AG08395 (cell line): ENCODE results near the gene PFKP.
A peak's percentile ranks its signal among the peaks of the same experiment; 100 is the strongest.
"Not testable (repeated sequence)": the region's sequence is repeated elsewhere in the genome, so short reads cannot be mapped to it uniquely, and the experiment has no call there.

Experiments used
- DNase-seq: peaks from one replicate; pipeline ENCODE4 v3.0.0; 2012; ENCODE audit warnings: mixed read lengths, low spot score

Gene PFKP

DNA sequence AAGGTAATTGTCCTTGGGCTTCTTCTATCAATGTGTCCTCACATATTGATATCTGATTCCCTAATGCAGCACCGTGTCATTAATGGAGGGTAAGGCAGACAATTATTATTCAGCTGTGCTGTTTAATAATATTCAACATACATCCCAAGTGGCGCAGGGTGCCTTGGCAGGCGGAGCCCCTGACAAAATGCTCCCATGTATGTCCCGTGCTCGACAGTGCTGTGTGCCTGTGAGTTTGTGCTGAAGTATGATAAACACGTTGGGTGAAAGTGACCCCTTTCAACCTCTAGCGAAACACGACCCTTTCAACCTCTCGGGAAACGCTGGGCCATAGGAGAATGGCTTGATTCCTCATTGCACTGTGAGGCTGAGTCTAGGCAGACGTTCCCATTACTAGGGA lies 31.3 kb downstream of the PFKP start:
- no peak for DNase-seq

DNA sequence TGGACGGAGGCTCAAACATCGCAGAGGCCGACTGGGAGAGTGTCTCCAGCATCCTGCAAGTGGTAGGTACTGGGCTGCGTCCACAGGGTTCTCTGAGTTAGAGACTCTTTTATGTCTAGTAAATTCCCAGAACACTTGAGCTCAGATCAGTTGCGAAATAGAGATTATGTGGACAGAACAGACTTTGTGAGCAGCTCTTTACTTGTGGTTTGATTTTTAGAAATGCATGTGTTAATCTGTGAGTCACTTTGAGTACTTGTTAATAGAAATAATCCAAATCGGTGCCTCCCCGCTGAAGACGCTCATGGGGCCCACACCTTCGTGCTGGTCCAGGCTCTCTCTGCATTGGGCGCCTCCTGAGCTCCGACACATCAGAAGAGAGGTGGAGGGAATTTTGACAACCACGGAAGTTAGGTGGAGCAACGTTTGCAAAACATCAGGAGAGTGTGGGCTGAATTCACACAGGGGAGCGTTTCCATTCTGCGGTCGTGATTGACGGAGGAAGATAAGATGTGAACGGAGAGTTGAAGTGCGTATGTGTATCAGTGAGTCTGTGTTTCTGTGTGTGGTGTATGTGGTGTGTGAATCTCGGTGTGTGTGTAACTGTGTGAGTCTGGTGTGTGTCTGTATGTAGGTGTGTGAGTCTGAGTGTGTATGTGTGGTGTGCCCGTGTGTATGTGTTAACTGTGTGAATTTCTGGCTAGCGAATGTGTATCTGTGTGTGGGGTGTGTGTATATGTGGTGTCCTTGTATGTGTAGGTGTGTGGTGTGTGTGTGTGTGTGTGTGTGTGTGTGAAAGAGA lies 32.1 kb downstream of the PFKP start:
- peak; percentile 60 for DNase-seq

DNA sequence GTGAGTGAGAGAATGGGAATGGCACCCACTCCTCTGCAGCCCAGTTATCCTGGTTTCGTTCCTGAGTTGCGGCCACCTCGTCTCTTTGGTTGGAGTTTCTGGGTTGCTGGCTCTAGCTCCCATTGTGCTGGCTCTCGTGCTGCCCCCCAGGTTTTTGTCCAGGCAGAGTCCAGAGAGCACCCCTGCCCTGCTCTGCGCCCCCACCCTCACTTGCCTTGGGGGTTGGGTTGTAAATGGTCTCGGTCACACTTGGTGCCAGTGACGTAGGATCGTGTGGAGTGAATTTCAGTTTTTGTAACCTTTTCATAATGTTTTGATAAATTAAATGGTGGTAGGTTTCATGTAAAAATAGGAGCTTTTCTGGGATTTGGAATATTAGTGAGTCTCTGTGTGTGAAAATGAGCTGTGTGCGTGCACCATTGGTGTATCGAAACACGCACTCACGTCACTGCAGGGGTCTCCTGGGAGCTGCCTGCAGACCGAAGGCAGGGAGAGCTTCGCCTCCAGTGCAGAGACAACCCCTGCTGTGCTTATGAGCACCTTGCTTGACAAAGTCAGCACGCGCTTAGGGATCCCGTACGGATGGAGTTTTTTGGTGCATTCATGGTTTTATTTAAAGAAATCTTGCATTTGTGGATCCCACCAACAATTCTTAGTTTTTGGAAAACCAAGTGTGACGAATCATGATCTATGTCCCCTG lies 32.9 kb downstream of the PFKP start:
- DNase-seq, result no peak

DNA sequence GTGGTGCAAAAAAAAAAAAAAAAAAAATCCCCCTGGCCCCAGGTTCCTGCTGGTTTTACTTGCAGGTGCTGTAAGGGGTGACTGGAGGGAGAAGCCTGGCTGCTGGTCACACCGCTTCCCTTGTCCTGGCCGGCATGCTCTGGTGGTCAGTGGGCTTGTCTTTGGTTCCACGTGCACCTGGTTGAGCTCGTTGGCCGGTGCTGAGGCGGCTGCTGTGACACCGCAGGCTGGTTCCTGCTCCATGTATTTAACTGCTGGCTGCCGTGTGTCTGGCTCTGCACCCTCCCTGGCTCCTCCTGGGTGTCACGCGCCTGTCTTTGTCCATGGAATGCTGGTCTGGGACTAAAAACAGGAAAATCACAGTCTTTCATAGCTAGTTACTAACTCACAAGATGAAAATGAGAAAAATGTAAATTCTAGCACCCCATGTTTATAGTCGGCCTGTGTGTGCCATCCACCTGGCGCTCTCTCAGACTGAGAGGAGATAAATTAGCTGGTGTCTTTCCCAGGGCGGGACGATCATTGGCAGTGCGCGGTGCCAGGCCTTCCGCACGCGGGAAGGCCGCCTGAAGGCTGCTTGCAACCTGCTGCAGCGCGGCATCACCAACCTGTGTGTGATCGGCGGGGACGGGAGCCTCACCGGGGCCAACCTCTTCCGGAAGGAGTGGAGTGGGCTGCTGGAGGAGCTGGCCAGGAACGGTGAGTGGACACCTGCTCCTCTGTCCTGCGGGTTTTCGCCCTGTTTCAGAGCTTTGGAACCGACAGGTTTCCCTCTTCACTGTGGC lies 33.7 kb downstream of the PFKP start:
- no peak for DNase-seq

DNA sequence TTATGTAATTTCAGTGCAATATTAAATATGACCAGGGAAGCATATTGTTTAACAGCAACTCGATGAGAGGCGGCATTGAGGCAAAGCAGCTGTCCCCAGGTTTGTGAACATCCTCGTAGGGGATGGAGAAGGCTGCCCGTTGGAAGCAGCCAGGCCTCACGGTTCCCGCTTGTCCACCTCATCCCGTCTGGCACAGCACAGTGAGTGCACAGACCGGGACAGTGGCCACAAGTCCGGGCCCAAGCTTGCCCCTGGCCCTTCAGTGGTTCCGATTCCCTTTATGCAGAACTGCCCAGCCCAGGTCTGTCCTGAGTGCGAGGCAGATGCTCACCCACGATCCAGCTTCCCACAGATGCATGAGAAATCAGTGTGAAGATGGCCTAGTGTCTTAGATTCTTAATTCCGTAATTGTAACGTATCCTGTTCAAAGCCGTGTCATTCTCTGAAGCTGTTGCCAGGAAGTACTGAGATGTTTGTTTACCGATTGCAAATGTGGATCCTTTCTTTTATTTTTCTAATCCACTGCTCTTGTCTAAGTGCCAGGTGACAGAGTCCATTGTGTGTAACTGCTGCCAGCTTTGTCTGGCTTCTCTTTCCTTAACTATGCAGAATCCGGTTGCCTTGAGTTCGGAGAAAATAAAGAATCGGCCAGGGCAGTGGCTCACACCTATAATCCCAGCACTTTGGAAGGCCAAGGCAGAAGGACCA lies 35.5 kb downstream of the PFKP start:
- peak; percentile 33 for DNase-seq

DNA sequence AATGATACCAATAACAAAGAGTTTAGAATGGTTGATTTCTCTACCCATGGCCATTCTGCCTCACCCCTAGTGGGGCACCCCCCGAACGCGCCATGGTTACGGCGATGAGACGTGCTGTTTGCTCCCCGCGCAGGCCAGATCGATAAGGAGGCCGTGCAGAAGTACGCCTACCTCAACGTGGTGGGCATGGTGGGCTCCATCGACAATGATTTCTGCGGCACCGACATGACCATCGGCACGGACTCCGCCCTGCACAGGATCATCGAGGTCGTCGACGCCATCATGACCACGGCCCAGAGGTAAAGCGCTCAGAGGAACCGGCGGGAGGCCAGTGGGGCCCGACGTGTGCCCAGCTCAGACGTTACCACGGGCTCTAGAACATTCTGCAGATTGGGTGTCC lies 36.3 kb downstream of the PFKP start:
- DNase-seq, result no peak

DNA sequence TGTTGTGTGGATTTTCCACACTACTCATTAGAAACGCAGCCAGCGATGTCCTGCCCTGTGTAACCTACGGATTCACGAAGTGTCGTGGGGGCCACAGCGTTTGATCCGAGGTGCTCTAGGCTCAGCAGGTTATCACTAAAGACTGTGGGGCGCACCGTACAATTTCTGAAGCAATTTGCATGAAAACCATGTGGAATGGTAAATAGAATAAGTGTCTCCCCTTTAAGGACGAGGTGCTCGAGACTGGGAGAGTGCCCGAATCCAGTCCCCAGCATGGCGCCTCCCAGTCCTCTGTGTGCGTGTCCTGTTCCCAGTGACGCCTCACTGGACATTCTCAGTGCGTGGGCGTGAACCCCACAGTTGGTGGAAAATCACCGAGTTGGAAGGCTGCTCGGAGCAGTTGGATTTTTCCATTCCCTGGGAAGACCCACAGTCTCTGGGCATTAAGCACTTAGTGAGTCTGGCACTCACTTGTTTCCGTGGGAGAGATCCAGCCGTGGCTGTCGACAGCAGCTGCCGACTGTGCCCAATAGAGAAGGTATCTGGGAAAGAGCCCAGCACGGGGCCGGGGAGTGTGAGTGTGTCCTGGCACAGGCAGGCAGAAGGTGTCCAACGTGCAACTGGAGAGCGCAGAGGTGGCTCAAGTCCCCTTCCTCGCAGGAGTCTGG lies 37.0 kb downstream of the PFKP start:
- no peak for DNase-seq

DNA sequence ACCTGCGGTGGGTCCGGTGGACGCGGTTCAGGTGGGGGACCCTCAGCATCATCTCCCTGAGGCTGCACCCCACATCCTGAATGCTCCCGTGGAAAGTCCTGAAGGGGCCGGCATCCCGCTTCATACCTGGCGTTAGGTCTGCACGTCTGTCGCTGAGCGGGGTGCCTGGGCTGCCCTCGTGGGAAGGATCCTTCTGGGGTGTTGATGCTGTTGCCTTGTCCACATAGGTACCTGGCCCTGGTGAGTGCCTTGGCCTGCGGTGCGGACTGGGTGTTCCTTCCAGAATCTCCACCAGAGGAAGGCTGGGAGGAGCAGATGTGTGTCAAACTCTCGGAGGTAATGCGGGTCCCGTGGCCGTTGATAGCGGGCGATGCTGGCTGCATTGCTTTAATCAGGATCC lies 37.8 kb downstream of the PFKP start:
- no peak for DNase-seq

DNA sequence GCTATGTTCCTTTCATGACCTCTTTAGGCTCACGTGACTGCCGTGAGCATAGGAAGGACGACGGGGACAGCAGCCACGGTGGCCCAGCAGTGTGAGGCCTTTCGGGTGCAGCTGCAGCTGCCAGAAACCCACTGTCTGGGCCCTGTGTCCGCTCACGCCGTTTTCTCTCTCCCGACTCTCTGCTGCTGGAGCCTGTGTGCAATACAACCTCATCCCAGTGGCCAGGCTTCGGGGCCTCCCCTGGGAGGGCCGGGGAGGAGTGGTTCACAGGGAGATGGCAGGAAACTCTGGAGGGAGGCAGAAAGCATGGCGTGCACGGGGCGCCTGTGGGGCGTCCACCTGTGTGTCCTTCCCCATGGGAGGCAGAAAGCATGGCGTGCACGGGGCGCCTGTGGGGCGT lies 38.6 kb downstream of the PFKP start:
- no peak for DNase-seq

DNA sequence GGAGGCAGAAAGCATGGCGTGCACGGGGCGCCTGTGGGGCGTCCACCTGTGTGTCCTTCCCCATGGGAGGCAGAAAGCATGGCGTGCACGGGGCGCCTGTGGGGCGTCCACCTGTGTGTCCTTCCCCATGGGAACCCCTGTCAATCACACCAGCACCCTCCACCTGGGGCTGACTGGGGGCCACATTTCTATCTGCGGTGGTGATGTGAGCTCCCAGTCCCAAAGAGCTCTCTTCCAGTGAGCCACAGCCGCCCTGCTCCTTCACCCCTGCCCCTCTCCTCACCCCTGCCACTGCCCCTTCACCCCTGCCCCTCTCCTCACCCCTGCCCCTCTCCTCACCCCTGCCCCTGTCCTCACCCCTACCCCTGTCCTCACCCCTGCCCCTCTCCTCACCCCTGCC lies 39.0 kb downstream of the PFKP start:
- not testable (repeated sequence) for DNase-seq

DNA sequence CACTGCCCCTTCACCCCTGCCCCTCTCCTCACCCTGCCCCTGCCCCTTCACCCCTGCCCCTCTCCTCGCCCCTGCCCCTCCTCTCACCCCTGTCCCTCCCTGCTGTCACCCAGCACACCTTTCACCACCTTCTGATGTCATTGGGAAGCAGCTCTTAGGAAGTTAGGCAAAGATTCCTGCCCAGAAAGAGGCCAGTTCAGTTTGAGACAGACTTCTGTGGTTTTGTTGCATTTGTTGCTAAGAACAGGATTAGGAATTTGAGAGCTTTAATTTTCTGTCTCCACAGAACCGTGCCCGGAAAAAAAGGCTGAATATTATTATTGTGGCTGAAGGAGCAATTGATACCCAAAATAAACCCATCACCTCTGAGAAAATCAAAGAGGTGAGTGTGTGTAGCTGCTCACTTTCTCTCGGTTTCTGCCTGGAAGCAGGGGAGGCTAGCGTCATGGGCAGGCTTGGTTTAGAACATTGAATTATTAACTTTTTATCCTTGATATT lies 39.6 kb downstream of the PFKP start:
- no peak for DNase-seq

DNA sequence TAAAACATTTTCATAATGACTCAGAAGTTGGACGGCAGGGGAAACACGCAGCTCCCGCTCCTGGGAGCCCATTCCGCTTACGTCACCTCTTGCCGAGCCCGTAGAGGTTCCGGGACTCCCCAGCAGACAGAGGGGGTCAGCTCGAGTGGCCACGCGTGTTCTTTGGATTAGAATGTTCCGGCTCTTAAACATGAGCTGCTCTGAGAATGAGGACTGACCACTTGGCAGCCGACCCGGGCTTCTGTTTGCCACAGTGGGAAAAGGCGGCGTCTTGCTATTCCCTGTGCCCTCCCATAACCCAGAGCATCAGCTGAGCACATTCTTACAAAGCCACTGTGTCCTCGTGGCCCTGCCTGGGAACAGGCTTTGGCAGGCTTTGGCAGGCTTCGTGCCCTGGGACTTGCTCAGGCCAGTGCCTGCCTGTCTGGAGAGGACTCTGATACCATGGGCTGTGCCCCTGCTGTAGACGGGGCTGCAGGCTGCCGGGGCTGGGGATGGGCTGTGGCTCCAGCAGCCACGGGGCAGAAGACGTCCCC lies 40.1 kb downstream of the PFKP start:
- peak; percentile 48 for DNase-seq

DNA sequence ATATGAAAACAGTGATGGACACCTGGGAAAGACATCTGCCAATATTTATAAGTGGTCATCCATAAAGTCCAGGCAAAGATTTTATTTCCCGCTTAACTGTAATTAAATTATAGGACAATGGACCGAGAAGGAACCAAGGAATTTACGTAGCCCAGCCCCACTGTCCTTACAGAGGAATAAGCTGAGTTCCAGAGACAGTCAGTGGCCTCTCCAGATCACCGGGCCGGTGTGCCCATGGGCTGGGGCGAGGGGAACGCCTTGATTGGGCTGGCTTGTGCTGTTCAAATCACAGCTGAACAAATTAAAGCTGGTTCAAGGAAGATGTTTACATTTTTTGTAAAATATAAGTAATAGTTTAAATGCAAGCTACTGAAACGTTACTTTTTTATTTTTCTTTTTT lies 40.7 kb downstream of the PFKP start:
- DNase-seq, result no peak

DNA sequence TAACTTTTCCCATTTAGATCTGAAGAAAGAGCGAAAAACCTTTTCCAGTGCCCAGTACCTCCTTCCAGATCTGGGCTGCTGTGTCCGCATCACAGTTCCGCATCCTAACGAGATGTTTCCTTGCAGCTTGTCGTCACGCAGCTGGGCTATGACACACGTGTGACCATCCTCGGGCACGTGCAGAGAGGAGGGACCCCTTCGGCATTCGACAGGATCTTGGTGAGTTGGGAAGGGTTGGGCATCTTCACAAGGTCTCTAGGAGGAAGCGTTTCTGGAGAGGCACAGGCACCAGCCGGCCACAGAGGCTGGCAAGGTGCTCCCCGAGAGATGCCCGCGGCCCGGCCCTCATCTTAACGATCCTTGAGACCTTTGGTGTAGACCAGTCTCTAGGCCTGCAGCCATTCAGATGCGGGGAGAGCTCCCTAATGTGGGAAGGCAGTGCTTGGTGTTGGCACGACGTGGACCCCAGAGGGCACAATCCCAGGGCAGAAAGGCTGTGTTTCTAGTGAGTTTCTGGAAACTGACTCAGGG lies 41.3 kb downstream of the PFKP start:
- no peak for DNase-seq

DNA sequence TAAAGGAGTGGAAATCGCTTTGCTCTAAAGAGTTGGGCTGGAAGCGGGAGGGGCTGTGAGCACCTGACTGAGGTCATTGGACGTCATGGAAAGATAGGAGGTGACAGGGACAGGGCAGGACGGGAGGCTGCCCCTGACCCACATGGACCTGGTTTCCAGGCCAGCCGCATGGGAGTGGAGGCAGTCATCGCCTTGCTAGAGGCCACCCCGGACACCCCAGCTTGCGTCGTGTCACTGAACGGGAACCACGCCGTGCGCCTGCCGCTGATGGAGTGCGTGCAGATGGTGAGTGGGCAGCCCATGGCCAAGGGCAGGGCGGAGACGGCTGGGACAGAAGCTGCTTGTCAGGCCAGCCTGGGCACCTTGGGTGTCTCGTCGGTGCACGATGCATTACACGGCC lies 41.8 kb downstream of the PFKP start:
- DNase-seq, result no peak

DNA sequence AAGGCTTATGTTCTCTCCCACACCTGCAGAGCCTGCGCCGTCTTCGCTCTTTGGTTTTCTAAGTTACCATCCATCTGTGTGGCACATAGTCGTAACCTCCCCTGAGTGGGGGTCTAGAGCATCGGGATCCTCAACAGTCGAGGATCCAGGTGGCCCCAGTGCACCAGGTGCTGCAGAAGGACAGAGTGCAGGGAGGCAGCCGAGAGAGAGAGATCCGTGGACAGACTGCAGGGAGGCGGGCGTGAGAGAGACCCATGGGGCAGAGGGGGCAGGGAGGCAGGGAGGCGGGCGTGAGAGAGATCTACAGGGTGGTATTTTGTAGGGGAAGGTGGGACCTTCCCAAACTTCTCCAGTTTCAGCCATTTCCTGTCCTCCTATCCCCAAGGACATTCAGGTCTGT lies 42.3 kb downstream of the PFKP start:
- DNase-seq, result no peak

DNA sequence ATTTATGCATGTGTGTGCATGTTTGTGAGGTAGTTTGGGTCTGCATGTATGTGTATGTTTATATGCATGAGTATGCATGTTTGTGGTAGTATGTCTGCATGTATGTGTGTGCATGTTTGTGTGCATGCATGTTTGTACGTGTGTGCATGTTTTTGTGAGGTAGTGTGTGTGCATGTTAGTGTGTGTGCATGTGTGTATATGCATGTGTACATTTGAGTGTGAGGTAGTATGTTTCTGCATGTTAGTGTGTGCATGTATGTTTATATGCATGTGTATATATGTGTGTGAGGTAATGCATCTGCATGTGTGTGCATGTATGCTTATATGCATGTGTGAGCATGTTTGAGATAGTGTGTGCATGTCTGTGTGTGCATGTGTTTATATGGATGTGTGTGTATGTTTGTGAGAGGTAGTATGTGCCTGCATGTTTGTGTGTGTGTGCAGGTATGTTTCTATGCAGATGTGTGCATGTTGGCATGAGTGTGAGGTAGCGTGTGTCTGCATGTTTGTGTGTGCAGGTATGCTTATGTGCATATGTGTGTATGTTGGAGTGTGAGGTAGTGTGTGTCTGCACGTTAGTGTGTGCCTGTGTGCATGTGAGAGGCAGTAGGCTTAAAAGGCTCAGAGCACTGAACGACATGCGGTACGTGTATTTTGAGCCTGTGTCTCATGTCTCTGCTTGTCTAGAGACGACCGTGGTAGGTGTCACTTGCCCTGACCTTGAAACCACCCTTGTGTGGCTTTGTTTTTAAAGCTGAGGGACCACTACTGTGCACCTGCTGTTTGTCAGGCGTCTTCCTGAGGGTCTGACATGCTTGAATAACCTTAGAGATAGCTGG lies 43.7 kb downstream of the PFKP start:
- DNase-seq, result no peak

DNA sequence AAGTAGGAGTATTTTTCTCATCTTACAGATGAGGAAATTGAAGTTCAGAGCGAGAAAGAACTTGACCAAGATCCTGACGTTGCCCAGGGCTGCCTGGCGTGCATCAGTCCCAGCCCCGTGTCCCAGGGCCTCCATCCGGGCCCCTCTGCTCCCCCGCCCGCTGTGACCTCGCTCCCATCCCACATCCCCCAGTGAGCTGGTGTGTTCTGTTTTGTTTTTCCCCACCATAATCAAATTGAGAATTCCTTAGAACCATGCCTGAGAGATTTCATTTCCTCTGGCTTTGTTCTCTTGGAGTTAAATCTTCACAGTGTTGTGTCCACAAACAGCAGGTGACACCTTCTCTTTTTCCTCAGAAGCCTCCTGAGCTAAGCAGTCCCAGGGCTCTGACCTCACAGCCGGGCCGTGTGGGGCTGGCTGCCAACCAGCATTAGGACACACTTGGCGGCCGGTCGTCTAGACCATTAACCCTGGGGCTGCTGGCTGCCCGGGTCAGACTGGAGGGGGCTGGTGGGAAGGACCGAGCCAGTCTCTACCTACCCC lies 44.3 kb downstream of the PFKP start:
- peak; percentile 25 for DNase-seq

DNA sequence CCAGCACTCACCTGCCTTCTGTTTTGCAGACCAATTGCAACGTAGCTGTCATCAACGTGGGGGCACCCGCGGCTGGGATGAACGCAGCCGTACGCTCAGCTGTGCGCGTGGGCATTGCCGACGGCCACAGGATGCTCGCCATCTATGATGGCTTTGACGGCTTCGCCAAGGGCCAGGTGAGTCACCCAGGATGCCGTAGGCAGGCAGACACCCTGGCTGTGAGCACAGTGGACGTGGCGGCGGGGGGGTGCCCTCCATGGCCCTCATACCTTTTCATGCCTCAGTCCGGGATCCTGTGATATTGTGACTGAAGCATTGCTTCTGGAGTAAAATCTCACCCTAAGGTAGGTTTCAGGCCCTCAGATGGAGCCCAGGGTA lies 46.0 kb downstream of the PFKP start:
- DNase-seq, result no peak

DNA sequence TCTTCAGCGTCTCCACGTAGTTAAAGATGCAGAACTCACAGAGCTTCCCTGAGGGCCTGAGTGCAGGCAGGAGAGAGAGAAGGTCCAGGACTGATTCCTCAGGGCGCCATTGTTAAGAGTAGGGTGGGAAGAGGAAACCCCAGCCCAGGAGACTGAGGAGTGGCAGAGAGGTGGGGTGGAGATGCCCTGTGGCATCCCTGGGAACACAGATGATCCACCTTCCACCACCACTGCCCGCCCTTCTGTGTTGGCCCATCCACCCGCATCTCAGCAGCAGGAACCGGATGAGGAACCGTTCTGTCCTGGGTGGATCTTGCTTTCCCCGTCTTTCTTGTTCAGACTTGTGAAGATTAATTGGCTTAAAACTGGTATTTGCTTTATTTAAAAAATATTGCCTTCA lies 48.3 kb downstream of the PFKP start:
- DNase-seq, result no peak
